ENCODE results near the gene LAMTOR3. TPM values are rescaled to one million over a fixed set of nuclear protein-coding genes. Genes with fewer than 3 reads are reported as not detected.
A peak's percentile ranks its signal among the peaks of the same experiment; 100 is the strongest.

Gene LAMTOR3
- total and polyA plus RNA-seq, 9 of the 15 experiments (the other 6 are each of a cell fraction or from before 2014, with no cell fraction given) = 17.9 to 146 (median 59.4) TPM

DNA sequence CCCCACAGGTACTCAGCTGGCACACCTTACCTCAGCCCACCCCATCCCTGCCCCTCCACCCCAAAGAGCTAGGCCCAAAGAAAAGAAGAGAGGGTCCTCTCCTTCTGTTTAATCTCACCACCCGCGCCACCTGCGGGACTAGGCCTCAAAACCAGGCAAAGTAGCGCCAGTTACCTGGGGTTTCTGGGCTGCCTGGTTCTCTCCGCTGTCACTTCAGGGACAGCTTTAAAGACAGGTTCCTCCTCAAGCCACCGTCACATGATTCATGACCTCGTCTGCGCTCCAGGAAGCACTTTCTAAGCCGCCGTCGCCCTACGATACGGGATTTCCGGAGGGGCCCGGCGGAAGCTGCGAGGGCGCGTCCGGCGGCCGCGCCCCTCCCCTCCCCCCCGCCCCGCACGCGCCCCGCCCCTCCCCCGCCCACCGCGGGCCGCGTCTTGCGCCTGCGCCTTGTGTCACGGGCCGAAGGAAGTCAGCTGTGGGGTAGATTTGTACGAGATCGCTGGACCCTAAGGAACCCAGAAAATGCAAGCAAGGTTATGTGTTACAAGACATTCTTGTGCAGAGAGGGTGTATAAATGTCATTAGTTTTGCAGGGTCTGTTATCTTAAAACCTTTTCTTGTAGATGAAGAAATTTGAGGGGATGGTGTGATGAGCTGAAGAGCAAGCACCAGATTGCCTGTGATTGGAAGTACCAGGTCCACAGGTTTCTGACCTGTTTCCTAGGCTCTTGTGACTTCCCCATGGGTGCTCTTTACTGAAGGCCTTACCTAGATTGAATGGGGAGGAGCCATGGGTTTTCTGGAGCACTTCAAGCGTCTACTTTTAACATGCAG, at the start of gene LAMTOR3 (continued):
- no peak for TF ChIP-seq ZNF354B (CRISPR knock-in tag; IDR thresholded peaks at IDR 0.05)
- no peak for TF ChIP-seq HMG20B (CRISPR knock-in tag; IDR thresholded peaks at IDR 0.05)
- TF ChIP-seq ZFP1 (CRISPR knock-in tag; IDR thresholded peaks at IDR 0.05) = no peak
- no peak for TF ChIP-seq NCOA4 (IDR thresholded peaks at IDR 0.05; ENCODE audit: partially characterized antibody)
- TF ChIP-seq COPS2 (conservative IDR thresholded peaks at IDR 0.05) = no peak
- no peak for TF ChIP-seq ZNF707 (CRISPR knock-in tag; conservative IDR thresholded peaks at IDR 0.05)
- TF ChIP-seq ATF1 (CRISPR knock-in tag; IDR thresholded peaks at IDR 0.05) = no peak
- TF ChIP-seq ATF1 (tag; IDR thresholded peaks at IDR 0.05) = peak; percentile 63
- no peak for TF ChIP-seq RBM17 (IDR thresholded peaks at IDR 0.05; ENCODE audit: borderline replicate concordance, low read depth, low read length)
- TF ChIP-seq WHSC1 (IDR thresholded peaks at IDR 0.05; ENCODE audit: low read length) = no peak
- TF ChIP-seq, protein P1, sequence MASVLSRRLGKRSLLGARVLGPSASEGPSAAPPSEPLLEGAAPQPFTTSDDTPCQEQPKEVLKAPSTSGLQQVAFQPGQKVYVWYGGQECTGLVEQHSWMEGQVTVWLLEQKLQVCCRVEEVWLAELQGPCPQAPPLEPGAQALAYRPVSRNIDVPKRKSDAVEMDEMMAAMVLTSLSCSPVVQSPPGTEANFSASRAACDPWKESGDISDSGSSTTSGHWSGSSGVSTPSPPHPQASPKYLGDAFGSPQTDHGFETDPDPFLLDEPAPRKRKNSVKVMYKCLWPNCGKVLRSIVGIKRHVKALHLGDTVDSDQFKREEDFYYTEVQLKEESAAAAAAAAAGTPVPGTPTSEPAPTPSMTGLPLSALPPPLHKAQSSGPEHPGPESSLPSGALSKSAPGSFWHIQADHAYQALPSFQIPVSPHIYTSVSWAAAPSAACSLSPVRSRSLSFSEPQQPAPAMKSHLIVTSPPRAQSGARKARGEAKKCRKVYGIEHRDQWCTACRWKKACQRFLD (CRISPR knock-in tag; IDR thresholded peaks at IDR 0.05) = no peak
- TF ChIP-seq ZKSCAN8 (CRISPR knock-in tag; IDR thresholded peaks at IDR 0.05) = no peak
- no peak for TF ChIP-seq SREBF1 (IDR thresholded peaks at IDR 0.05; ENCODE audit: borderline replicate concordance, low read depth, low read length)
- no peak for TF ChIP-seq MTF1 (CRISPR knock-in tag; IDR thresholded peaks at IDR 0.05; ENCODE audit: borderline replicate concordance)
- TF ChIP-seq HIVEP1 (CRISPR knock-in tag; IDR thresholded peaks at IDR 0.05) = no peak
- no peak for TF ChIP-seq ZNF778 (CRISPR knock-in tag; IDR thresholded peaks at IDR 0.05)
- TF ChIP-seq, protein P2, sequence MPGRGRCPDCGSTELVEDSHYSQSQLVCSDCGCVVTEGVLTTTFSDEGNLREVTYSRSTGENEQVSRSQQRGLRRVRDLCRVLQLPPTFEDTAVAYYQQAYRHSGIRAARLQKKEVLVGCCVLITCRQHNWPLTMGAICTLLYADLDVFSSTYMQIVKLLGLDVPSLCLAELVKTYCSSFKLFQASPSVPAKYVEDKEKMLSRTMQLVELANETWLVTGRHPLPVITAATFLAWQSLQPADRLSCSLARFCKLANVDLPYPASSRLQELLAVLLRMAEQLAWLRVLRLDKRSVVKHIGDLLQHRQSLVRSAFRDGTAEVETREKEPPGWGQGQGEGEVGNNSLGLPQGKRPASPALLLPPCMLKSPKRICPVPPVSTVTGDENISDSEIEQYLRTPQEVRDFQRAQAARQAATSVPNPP (IDR thresholded peaks at IDR 0.05; ENCODE audit: borderline replicate concordance, insufficient read depth, insufficient read length) = no peak
- peak; percentile 66 for TF ChIP-seq SAP30 (IDR thresholded peaks at IDR 0.05; ENCODE audit: borderline replicate concordance, insufficient read depth, low read depth, low read length, poor library complexity, severe bottlenecking)
- no peak for TF ChIP-seq DPF2 (IDR thresholded peaks at IDR 0.05)
- no peak for TF ChIP-seq ZNF232 (CRISPR knock-in tag; IDR thresholded peaks at IDR 0.05)
- TF ChIP-seq STAT5B (CRISPR knock-in tag; IDR thresholded peaks at IDR 0.05) = no peak
- no peak for TF ChIP-seq KHSRP (IDR thresholded peaks at IDR 0.05)
- TF ChIP-seq POLR2G (IDR thresholded peaks at IDR 0.05; ENCODE audit: low read depth, low read length) = peak; percentile 61
- TF ChIP-seq ZNF175 (CRISPR knock-in tag; IDR thresholded peaks at IDR 0.05; ENCODE audit: low read depth) = no peak
